ENCODE measurements around the gene SLFN11. TPM values are rescaled to one million over a fixed set of nuclear protein-coding genes. Genes with fewer than 3 reads are reported as not detected.
"Not testable (repeated sequence)": the region's sequence is repeated elsewhere in the genome, so short reads cannot be mapped to it uniquely, and the experiment has no call there.

SLFN11 gene
- total and polyA plus RNA-seq, 8 donors: 9.8 to 92.7 (median 25.1) TPM

- H3K27ac ChIP-seq: peak overlapping the region; percentile 46 to 65
- peak; percentile 53 for ATAC-seq
- peaks cover 5 to 30% of the 10 kb centered on the region in 2 donors for H3K4me1 ChIP-seq
- H3K36me3 ChIP-seq: no peaks in the 10 kb centered on the region
- no peak for TF ChIP-seq CTCF (IDR thresholded peaks at IDR 0.05)
- peaks cover 0 to 12% of the 10 kb centered on the region in 2 donors for H3K27me3 ChIP-seq
- intact Hi-C loops (cut with DNase I): loop anchor here in 1 of 2 donors (5.0 kb wide), 1 partner anchor 218 kb away; no protein-coding TSS in a partner anchor
- DNase-seq: peak in 1 of 4 donors; percentile 71
- H3K4me3 ChIP-seq: peak overlapping the region in 1 of 2 donors; percentile 41
- H3K9me3 ChIP-seq: peaks cover 0 to 1% of the 10 kb centered on the region in 2 donors
Measured at GRCh38 chr17:35314415-35315216, 58.8 kb downstream of the SLFN11 start.

- Histone ChIP-seq H3K9me3 (peaks cover 0 to 6% of the 10 kb centered on the region in 2 donors), H3K4me3 (peak overlapping the region; percentile 6 to 41), H3K4me1 (peaks cover 5 to 30% of the 10 kb centered on the region in 2 donors), H3K36me3 (no peaks in the 10 kb centered on the region), H3K27me3 (peaks cover 0 to 12% of the 10 kb centered on the region in 2 donors), H3K27ac (peak overlapping the region in 1 of 2 donors; percentile 65)
- intact Hi-C loops (cut with DNase I): loop anchor here in 1 of 2 donors (5.0 kb wide), 1 partner anchor 218 kb away; no protein-coding TSS in a partner anchor
- DNase-seq (peak in 3 of 4 donors; percentile 4 to 75 (median 11)), ATAC-seq (no peak)
- no peak for TF ChIP-seq CTCF (IDR thresholded peaks at IDR 0.05)
Measured at GRCh38 chr17:35313875-35314409, 59.5 kb downstream of the SLFN11 start.

GRCh38 chr17:35312790-35313711 lies 60.4 kb downstream of the SLFN11 start:
- Histone ChIP-seq H3K4me3 (peak overlapping the region; percentile 6 to 41), H3K36me3 (no peaks in the 10 kb centered on the region), H3K4me1 (peaks cover 5 to 30% of the 10 kb centered on the region in 2 donors), H3K9me3 (peaks cover 0 to 6% of the 10 kb centered on the region in 2 donors), H3K27me3 (peaks cover 0 to 12% of the 10 kb centered on the region in 2 donors), H3K27ac (peak overlapping the region in 1 of 2 donors; percentile 65)
- intact Hi-C loops (cut with DNase I): loop anchor here in 1 of 2 donors (5.0 kb wide), 1 partner anchor 219 kb away; no protein-coding TSS in a partner anchor
- DNase-seq (peak; percentile 51 to 88 (median 73)), ATAC-seq (peak; percentile 95)
- TF ChIP-seq CTCF (IDR thresholded peaks at IDR 0.05): peak; percentile 56 to 84

- ATAC-seq (no peak), DNase-seq (no peak)
- TF ChIP-seq CTCF (IDR thresholded peaks at IDR 0.05): no peak
- Histone ChIP-seq H3K36me3 (no peaks in the 10 kb centered on the region), H3K9me3 (peaks cover 0 to 6% of the 10 kb centered on the region in 2 donors), H3K4me3 (no peak overlapping the region), H3K27me3 (peaks cover 0 to 12% of the 10 kb centered on the region in 2 donors), H3K4me1 (peaks cover 5 to 30% of the 10 kb centered on the region in 2 donors), H3K27ac (no peak overlapping the region)
- intact Hi-C loops (cut with DNase I): loop anchor here in 1 of 2 donors (5.0 kb wide), 1 partner anchor 220 kb away; no protein-coding TSS in a partner anchor
Measured at GRCh38 chr17:35312346-35312745, 61.1 kb downstream of the SLFN11 start.

- intact Hi-C loops (cut with DNase I); H3K36me3 ChIP-seq; DNase-seq; H3K4me3 ChIP-seq; ATAC-seq; H3K27ac ChIP-seq; H3K9me3 ChIP-seq: not testable (repeated sequence)
- peaks cover 5 to 17% of the 10 kb centered on the region in 2 donors for H3K4me1 ChIP-seq
- H3K27me3 ChIP-seq: peaks cover 0 to 12% of the 10 kb centered on the region in 2 donors
Measured at GRCh38 chr17:35309345-35309744, 64.1 kb downstream of the SLFN11 start.

Measured in left lung (tissue), 10 donors.